Measurements from ENCODE around the gene DKK3. TPM values are rescaled to one million over a fixed set of nuclear protein-coding genes. Genes with fewer than 3 reads are reported as not detected.

DKK3 gene
- total and polyA plus RNA-seq, 2 of the 13 experiments (the other 11 are each of a cell fraction or from before 2014, with no cell fraction given) = 0.09 to 0.67 TPM

GRCh38 chr11:12043959-12044791, 35.7 kb upstream of the DKK3 start (continued):
- TF ChIP-seq ZNF512B (CRISPR knock-in tag; IDR thresholded peaks at IDR 0.05; ENCODE audit: borderline replicate concordance) (peak; percentile 57; the same call in 1 of the 2 replicates), NFIC (IDR thresholded peaks at IDR 0.05; ENCODE audit: low read length) (no peak), AKNA (CRISPR knock-in tag; IDR thresholded peaks at IDR 0.05; ENCODE audit: borderline replicate concordance) (peak; percentile 28; the same call in 1 of the 2 replicates), STAG1 (CRISPR knock-in tag; IDR thresholded peaks at IDR 0.05) (peak; percentile 88), CREBL2 (CRISPR knock-in tag; IDR thresholded peaks at IDR 0.05; ENCODE audit: borderline replicate concordance) (peak; percentile 74; the same call in 1 of the 2 replicates), POGK (CRISPR knock-in tag; conservative IDR thresholded peaks at IDR 0.05) (no peak; the same call in 1 of the 2 replicates), ARID2 (CRISPR knock-in tag; IDR thresholded peaks at IDR 0.05; ENCODE audit: borderline replicate concordance) (no peak), FOXP1 (IDR thresholded peaks at IDR 0.05) (no peak), FOXP1 (CRISPR knock-in tag; IDR thresholded peaks at IDR 0.05) (0 out of 2 replicates have a peak, but pooled peaks have one; percentile 30), U2AF1 (optimal IDR thresholded peaks at IDR 0.05; ENCODE audit: low read depth, low read length) (no peak), HDAC2 (CRISPR knock-in tag; IDR thresholded peaks at IDR 0.05) (0 out of 2 replicates have a peak, but pooled peaks have one; percentile 22), NR2F1 (CRISPR knock-in tag; IDR thresholded peaks at IDR 0.05) (no peak; a peak in 1 of 4 replicates), ZNF580 (CRISPR knock-in tag; IDR thresholded peaks at IDR 0.05; ENCODE audit: borderline replicate concordance, low read depth) (peak; percentile 70; the same call in 1 of the 2 replicates), STAT6 (CRISPR knock-in tag; IDR thresholded peaks at IDR 0.05; ENCODE audit: borderline replicate concordance) (no peak), NFE2 (CRISPR knock-in tag; IDR thresholded peaks at IDR 0.05) (no peak)

Measured in HepG2 (cell line).